Measurements from ENCODE around the gene DIPK1C.

Gene DIPK1C

DNA sequence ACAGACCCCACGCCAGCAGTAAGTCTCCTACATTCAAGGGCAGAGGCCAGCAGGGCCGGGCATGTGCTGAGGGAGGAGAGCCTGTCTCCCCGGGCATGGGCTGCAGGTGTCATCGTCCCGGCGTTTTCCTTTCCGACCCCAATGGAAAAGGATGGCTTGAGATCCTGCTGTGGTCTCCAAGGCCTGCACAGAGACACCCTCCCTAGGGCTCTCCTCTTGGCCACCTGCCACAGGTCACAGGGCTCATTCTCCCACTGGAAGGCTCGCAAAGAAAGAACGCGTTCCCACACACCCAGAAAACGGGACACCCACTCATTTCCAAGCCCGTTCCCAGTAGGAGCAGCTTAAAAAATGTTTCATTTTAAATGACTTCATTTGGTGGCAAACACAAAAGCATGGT, 41.0 kb downstream of the DIPK1C start:
- no peak for DNase-seq

DNA sequence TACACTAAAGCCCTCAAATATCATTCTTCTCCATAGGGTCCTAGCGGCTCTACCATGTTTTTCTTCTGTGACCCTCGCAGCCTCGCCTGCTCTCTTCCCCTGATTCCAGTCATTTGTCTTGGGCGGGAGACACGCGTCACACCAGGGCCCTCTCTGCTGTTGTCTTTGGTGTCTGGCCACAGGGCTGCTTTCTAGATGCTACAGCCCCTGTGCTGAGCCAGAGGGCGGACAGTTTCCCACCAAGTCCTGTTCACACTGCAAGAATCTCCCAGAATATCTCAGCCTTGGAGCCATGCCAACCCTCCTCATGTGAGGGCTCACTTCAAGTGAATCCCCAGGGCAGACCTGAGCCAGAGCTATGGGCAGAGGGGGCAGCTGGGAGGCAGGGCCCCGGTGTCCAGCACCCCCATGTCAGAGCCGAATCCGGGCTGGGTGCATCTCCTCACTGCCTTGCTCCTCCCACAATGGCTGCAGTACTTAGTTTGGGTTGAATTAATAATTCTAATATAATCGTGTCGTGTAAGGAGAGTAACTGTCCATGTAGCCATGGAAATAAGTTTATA, 42.1 kb downstream of the DIPK1C start:
- DNase-seq = no peak

DNA sequence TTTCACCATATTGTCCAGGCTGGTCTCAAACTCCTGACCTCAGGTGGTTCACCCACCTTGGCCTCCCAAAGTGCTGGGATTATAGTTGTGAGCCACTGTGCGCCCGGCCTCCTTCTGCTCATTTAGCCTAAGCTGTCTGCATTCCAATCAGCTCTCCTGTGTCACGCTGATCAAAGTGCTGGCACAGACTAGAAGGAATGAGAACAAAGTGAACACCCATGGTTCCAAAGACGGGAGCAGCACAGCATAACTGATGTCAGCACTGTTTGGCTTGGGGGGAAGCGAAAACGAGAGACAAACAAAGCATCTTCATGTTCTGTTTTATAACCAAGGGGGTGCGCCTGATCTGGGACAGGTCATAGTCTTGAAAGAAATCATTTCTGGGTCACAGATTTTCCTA, 43.3 kb downstream of the DIPK1C start:
- DNase-seq = no peak

DNA sequence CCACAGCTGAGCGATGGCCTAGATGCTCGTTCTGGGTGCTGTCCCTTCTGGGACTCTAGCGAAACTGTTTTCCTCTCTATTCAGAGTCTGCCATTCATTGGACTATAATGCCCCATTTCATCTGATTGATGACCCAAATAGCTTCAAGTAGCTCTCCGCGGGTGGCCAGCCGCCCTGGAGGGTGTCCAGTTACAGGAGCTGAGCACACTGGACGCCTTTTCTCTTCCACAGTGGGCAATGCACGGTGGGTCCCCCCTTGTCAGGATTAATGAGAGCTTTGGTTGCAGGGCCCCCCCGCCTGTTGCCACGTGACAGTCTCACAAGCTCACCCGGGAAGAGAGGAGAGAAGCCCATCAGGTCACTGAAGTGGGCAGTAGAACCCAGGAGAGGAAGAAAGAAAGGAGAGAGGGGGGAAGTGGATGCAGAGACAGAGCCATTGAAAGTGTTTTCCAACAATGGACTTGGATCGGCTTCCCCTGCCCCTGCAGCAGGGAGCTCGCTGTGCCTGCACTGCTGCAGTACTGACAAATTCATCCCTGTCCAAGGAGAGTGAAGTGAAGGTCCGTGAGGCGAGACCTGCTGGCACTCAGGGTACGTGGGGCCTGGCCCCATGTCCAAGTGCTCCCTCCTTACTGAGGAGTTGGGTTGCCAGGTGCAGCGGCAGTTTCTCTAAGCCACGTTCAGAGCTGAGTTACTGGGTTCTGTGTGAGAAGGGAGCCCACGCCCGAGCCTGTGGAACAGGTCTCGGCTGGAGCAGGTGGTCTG, 44.8 kb downstream of the DIPK1C start:
- no peak for DNase-seq

DNA sequence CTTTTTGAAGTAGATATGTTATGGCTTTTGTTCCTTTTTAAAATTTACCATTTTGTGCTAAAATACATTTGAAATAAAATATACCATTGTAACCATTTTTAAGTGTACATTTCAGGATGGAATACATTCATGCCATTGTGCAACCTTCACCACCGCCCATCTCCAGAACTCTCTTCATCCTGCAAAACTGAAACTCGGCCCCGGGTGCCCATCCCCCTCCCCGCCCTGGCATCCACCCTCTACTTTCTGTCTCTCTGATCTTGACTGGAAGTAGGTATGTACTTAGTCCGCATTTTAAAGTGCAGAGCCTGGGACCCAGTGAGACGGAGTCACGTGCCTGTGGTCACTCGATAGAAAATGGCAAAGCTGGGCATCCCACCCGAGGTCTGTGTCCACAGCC, 45.6 kb downstream of the DIPK1C start:
- no peak for DNase-seq

DNA sequence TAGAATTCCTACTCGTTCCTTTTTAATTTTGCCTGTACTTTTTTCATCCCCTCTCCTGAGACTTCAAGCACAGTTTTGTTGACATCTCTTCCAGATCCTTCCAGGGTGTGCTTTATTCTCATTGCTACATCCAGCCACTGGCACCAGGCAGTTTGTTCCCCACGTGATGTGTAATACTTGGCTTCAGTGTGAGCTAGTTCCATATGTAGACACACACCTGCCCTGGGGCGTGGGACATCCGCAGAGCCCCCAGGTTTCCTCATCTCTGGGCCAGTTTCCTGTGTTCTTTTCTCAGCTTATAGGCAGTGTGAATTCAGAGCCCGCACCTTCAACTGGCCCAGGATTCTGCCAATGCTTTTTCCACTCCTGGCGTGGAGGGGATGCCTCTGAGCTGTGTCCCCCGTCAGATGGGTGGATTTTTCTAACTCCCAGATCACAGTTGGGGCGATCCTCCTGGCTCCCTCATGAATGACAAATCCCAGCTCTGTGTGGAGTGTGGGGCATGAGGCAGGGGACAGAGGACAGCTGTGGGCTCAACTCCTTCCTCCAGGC, 46.6 kb downstream of the DIPK1C start:
- DNase-seq = no peak

DNA sequence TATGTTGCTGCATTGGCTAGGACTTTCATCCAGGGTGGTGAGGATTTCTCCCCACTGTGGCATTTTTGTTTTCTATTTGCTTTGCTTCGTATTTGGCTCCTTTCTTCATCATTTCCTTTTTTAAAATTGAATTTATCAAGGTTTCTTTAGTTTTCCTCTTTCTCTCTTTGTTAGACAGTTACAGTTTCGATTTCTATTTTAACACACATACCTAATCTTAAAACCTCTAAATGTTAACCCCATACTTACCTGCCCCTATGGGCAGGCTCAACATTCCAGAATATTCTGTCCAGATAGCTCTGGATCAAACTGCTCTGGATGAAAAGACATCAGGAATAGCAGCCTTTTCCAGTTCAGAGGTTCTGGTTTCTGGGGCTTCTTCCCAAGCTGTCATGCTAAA, 49.2 kb downstream of the DIPK1C start:
- DNase-seq = no peak

DNA sequence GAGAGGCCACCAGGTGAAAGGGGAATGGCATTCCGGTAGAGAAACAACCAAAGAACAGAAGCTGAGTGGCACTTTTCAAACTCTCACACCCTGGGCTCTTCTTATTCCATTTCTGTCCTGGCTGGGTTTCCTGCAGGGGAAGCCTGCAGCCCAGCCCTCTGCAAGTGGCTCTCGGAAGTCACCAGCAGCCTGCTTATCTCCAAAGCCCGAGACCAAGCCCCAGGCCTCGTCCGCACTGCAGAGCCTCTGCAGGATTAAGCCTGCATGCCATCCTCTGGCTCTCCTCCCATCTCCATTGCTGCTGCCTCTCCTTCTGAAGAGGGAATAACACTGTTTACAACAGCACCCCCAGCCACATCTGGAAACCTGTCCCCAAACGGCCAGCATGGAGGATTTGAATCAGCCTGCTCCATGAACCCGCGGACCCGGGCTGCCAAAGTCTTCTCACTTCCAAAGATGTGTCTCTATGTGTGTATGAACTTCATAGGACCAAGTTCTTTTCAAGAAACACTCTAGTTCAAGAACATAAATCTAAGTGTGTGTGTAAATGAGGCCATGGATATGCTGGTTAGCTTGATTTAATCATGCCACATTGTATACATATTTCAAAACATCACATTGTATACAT, 54.2 kb downstream of the DIPK1C start:
- DNase-seq = no peak

DNA sequence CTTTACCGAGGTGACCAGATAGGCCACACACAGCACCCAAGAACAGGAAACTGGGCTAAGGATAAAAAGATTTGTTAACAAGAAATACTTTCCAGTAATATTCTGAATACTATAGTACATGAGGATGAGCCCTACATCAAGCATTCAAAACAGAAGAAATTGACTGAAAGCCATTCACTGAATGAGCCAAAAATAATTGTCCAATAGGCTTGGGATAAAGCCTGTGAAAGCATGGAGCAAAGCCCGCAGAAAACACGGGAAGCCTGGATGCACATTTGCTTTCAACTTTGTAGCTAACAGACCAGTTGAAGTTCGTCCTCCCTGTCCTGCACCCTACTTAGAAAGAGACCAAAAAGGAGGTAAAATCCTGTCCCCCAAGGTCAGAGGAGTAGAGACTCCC, 56.3 kb downstream of the DIPK1C start:
- DNase-seq = no peak

DNA sequence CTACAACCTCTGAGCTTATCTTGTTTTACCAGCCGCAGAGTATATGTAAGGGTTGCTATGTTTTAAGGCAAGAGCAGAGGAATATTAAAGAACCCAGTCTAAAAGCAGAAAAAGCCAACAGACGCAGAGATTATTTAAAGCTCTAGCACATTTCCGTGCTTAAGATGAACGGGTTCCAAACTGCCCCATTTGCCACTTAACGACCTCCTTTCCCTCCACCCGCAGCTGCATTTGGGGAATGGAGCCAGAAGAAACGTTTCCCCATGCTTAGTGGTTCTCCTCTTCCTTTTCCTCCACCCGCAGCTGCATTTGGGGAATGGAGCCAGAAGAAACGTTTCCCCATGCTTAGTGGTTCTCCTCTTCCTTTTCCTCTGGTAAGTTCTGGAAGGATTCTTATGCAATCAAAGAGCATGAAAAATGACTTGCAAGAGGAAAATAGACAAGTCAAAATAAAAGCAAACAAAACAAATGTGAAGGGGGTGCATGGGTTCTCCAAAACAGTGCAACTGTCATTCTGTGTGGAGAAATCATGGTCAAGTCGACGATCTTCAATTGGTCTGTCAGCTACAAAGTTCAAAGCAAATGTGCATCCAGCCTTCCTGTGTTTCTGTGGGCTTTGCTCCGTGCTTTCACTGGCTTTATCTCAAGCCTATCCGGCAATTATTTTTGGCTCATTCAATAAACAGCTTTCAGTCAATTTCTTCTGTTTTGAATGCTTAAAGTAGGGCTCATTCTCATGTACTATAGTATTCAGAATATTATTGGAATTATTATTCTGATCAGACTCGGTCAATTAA, 57.8 kb downstream of the DIPK1C start:
- DNase-seq = no peak

DNA sequence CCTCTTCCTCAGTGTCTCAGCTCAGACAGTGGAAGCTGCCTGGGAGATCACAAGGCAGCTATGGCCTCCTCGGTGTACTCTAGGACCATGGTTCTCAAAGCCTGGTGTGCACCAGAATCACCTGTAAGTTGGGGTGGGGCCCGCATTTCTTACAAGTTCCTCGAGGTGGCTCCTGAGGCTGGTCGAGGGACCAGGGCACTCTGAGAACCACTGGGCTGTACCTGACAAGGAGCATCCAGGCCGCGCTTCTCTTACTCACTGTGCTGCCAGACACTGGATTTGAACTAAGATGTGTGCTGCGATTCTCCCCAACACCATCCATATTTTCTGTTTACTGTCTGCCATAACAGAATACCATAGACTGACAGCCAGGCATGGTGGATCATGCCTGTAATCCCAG, 59.5 kb downstream of the DIPK1C start:
- DNase-seq = no peak

DNA sequence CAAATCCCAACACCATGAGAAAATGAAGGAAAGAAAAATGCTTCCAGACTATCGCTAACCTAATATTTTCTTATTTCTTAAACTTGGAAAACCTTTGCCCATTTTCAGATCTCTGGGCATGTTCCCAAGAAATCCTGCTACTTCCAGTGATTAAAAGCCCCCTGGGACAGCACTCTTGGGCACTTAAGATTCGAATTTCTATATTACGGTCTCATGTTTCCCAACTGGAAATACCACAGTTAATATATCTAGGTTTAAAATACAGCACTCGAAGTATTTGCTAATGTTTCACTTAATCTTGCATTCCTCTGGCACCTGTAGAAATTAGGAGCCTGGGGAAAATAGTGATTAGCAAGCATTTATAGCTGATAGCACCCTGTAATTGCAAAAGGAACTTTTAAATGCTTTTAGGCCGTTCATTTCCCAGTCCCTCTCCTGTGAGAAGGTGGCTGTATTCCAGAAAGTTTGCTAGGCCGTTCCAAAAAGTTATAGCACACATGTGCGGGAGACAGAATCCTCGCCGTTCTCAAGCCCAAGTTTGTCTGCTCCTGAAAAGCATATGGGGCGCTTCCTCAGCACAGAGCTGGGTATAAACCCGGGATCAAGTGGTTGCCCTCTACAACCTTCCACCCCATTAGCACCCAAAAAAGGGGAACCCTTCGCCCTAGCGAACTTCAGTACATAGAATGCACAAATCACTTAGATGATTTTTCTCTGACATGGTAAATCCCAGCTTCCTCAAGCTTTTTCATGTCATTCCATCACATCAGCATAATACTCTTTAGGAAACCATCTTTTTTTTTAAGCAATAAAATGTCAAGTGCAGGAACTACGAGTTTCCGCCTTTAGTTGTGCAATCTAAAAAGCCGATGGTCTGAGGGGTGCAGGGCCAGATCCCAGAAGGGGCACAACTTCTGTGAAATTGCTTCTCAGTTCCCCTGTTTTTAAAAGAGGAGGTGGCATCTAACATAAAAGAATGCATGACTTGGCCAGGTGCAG, 60.6 kb downstream of the DIPK1C start:
- no peak for DNase-seq

DNA sequence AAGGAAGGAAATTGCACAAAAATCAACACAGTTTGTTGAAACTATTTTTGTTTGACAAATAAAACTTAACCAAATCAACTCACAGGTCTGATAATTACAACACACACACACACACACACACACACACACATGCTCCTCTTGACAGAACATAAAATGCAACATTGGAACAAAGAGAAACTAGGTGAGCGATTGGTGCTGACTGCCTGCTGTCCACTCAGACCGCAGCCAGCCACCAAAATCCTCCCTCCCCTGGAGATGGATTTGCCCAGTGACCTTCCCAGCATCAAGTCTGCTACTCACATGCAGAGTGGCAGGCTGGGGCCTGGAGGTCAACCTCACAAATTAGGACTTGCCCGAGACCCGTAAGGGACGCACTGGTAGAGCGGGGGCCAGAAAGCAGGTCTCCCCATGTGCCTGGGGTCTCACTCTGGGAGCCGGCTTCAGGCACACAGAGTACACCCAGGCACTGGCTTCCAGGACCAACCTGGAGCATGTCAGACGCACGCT, 61.4 kb downstream of the DIPK1C start:
- DNase-seq = no peak

DNA sequence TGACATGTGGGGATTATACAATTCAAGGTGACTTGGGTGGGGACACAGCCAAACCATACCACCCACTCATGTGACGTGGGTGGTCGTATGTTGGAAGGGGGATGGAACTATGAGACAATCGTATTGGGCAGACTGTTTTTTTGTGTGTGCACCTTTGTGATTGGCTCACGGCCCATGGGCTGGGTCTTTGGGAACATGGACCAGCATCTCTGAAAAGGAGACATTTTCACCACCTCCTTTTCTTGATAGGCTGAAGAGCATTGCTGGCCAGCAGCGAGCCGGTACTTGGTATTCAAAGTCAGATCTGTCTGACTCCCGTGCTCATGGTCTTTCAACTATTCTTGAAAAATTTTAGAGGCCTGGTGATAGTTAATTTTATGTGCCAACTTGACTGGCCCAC, 62.1 kb downstream of the DIPK1C start:
- DNase-seq = no peak

DNA sequence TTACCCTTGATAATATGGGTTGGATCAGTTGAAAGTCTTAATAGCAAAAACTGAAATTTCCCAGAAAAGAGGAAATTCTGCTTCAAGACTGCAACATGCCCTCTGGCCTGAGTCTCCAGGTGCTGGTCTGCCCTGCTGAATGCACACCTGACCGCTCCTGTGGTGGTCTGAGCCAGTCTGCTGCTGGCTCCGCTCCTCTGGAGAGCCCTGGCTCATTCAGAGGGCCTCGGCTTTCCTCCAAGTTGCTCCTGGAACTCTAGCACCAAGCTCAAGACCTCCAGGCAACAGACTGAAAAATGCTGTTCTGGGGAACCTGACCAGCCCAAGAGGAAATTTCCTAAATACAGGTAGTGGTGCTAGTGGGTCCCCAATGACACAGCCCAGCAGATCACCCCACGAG, 64.8 kb downstream of the DIPK1C start:
- DNase-seq = no peak

DNA sequence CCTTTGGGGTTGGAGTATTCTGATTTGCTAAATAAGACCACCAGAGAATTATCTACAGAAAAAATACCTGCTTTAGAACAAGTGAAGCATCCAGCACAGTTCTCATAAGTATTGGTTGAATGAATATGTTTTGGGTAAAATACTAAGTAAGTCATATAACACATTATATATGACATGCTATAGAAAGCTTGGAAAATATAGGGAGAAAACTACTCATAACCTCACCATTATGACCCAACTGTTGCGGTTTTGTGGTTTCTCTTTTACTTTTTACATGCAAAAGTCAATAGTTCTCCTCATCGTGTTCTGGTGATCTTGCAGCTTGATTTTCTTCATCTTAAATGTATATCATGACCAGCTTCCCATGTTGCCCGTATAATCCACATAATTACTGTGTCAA, 66.2 kb downstream of the DIPK1C start:
- no peak for DNase-seq

DNA sequence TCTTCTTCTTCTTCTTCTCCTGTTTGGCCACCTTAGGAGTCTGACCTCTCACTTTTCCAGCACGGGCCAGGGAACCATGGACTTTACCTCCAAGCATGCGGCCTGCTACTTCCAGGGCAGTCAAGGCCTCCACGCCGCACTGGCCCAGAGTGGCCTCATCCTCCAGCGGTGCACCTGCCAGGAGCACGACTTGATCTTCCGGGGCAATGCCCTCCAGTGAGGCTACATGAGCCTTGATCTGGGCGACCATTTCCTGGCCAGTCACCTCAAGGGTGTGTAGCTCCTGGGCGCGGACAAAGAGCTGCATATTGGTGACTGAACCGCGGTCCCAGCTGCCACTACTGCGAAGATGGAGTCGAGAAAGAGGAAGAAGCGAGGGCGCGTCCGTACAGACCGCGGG, 67.1 kb downstream of the DIPK1C start:
- no peak for DNase-seq

DNA sequence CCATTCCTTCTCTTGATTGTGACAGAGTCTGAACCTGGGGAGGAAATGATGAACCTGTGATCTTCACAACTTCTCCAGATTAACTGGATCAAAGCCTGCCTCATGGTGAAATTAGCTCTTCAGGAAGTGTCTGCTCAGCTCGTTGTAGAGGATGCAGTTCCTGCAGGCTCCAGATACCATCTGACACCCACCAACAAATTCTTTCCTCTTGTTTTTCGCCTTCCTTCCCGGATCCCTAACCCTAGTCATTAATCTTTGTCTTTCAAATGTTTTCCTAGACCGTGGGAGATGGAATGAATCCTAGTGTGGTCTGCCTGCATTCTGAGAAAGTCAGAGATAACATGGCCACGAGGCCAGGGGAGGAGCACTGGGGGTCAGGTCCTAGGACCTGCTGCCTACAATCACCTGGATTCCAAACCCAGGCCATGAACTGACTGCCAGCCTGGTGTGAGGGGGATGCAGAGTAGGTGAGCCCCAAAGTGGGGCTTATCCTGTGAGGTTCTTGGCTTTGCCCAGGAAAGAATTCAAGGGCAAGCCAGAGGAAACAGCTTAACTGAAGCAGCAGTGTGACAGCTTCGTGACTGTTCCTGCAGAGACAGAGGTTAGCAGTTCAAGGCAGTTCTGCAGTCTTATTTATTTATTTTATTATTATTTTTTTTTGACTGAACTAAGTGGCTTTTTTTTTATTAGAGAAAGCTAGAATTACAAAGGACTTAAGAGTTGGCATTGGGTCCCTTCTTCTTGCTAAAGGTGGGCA, 67.8 kb downstream of the DIPK1C start:
- DNase-seq = no peak

DNA sequence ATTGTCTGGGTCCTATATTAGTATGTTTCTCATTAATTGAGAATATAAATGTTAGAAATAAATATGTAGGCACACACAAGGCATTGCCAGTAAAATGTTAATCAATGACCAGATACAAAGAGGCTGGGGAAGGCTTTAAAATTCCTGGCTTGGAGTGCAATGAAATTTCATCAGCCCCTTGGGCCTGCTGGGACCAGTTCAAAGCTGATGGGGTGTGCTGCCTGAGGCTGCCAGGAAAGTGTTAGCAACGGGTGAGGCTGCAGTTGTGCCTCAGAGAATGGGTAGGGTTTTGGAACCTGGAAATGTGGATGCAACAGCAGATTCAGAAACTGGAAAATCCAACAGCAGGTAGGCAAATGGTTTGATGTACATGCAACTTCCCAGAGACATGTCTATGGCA, 68.9 kb downstream of the DIPK1C start:
- no peak for DNase-seq

DNA sequence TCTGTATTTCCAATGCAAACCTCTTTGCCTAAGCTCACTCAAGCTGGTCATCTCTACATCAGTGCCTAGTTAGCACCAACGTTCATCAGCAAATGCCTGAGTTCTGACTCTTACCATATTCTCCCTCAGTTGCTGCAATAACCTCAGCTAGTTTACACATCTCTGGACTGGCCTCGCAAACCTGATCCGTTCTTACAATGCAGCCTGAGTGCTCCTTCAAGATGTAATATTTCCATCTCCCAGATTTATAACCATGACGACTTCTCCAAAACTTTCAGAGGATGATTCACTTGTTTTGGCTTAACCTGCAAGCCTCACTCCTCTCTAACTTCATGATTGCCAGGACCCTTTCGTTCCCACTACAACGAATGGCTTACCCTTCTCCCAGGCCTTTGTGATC, 69.7 kb downstream of the DIPK1C start:
- DNase-seq = no peak

Measured in activated naive CD4-positive, alpha-beta T cell treated with Interleukin-2 at 50 U/mL for 16 hours (primary cell).